Activated CD8-positive, alpha-beta T cell treated with anti-CD3 and anti-CD28 coated beads, Interleukin-2, amount 10 ng/mL, durations not matched to agents 7 days and 5 days (primary cell): ENCODE results near the gene KATNIP. TPM values are rescaled to one million over a fixed set of nuclear protein-coding genes. Genes with fewer than 3 reads are reported as not detected.
"Not testable (repeated sequence)": the region's sequence is repeated elsewhere in the genome, so short reads cannot be mapped to it uniquely, and the experiment has no call there.

Experiments used
- ATAC-seq: fragments of 150-1000 bp; cut with Tn5 transposase; one replicate; pipeline ENCODE4 v1.10.0; 2021; ENCODE audit warnings: moderate library complexity
- CTCF ChIA-PET: fragments of 350-600 bp; sonication (Branson Sonifier 250); formaldehyde crosslinking; loops from one replicate; lab custom pipeline; 2021; ENCODE audit warnings: antibody characterized with exemption; lab: Charles Lee
- POLR2A ChIA-PET: fragments of 350-600 bp; sonication (Branson Sonifier 250); formaldehyde crosslinking; loops from one replicate; lab custom pipeline; 2021; ENCODE audit warnings: antibody characterized with exemption; lab: Charles Lee
- DNase-seq: peaks from one replicate; pipeline ENCODE4 v3.0.0-alpha.2; 2020
- H3K27ac Mint-ChIP-seq: one replicate; pipeline ENCODE4 v1.8.0; 2021; ENCODE audit warnings: mild to moderate bottlenecking, mixed read lengths
- H3K27me3 Mint-ChIP-seq: one replicate; pipeline ENCODE4 v1.8.0; 2021; ENCODE audit warnings: low read depth, mixed read lengths
- H3K36me3 Mint-ChIP-seq: one replicate; pipeline ENCODE4 v1.8.0; 2021; ENCODE audit warnings: low read depth, mixed read lengths
- H3K4me1 Mint-ChIP-seq: one replicate; pipeline ENCODE4 v1.8.0; 2021; ENCODE audit warnings: low read depth, mixed read lengths
- H3K4me3 Mint-ChIP-seq: one replicate; pipeline ENCODE4 v1.8.0; 2021; ENCODE audit warnings: mild to moderate bottlenecking, mixed read lengths
- H3K9me3 Mint-ChIP-seq: one replicate; pipeline ENCODE4 v1.8.0; 2022; ENCODE audit warnings: mixed read lengths; ENCODE audit not compliant: insufficient read depth
- total RNA-seq, 2 experiments: library from RNA; stranded (reverse); gene quantifications; one replicate each; pipeline ENCODE4 v1.2.3, GENCODE V29; 2021

Gene KATNIP
- total RNA-seq, 2 experiments from 2014 or later, result 18.6 to 19.0 TPM

GRCh38 chr16:27561216-27561615 lies 11.3 kb downstream of the KATNIP start:
- Mint-ChIP-seq H3K27ac (no peak overlapping the region), H3K9me3 (no peaks in the 10 kb centered on the region), H3K4me1 (no peaks in the 10 kb centered on the region), H3K4me3 (no peak overlapping the region), H3K27me3 (no peaks in the 10 kb centered on the region), H3K36me3 (no peaks in the 10 kb centered on the region)
- CTCF ChIA-PET, result no interaction called here
- no peak for ATAC-seq
- no peak for DNase-seq
- POLR2A ChIA-PET, result no interaction called here

GRCh38 chr16:27564224-27564623 lies 14.3 kb downstream of the KATNIP start:
- no peaks in the 10 kb centered on the region for H3K36me3 Mint-ChIP-seq
- no peaks in the 10 kb centered on the region for H3K4me1 Mint-ChIP-seq
- DNase-seq (no peak), ATAC-seq (no peak)
- no peak overlapping the region for H3K27ac Mint-ChIP-seq
- H3K27me3 Mint-ChIP-seq, result no peaks in the 10 kb centered on the region
- no peak overlapping the region for H3K4me3 Mint-ChIP-seq
- ChIA-PET POLR2A (interaction anchor here (1.6 kb wide), 1 partner anchor 14 kb away, joined by 6 read pairs; the partner anchor contains the start of genes GTF3C1 and KATNIP), CTCF (no interaction called here)
- no peaks in the 10 kb centered on the region for H3K9me3 Mint-ChIP-seq

GRCh38 chr16:27566417-27566816 lies 16.5 kb downstream of the KATNIP start:
- no peak for ATAC-seq
- CTCF ChIA-PET, result no interaction called here
- Mint-ChIP-seq H3K4me1 (no peaks in the 10 kb centered on the region), H3K27ac (no peak overlapping the region), H3K4me3 (no peak overlapping the region), H3K27me3 (no peaks in the 10 kb centered on the region), H3K36me3 (no peaks in the 10 kb centered on the region), H3K9me3 (no peaks in the 10 kb centered on the region)
- POLR2A ChIA-PET, result no interaction called here
- DNase-seq, result no peak

- Mint-ChIP-seq H3K4me3 (no peak overlapping the region), H3K36me3 (no peaks in the 10 kb centered on the region), H3K9me3 (no peaks in the 10 kb centered on the region), H3K27ac (no peak overlapping the region), H3K27me3 (no peaks in the 10 kb centered on the region), H3K4me1 (no peaks in the 10 kb centered on the region)
- ATAC-seq (no peak), DNase-seq (no peak)
- CTCF ChIA-PET, result interaction anchor here (0.7 kb wide), 1 partner anchor 104 kb away, joined by 3 read pairs; no protein-coding TSS in a partner anchor
- POLR2A ChIA-PET, result no interaction called here
Measured at GRCh38 chr16:27568077-27568476, 18.1 kb downstream of the KATNIP start.

GRCh38 chr16:27570986-27571385 lies 21.0 kb downstream of the KATNIP start:
- H3K9me3 Mint-ChIP-seq, ATAC-seq, DNase-seq, H3K27ac Mint-ChIP-seq, H3K36me3 Mint-ChIP-seq, H3K27me3 Mint-ChIP-seq, POLR2A ChIA-PET, H3K4me3 Mint-ChIP-seq, CTCF ChIA-PET, H3K4me1 Mint-ChIP-seq: not testable (repeated sequence)

GRCh38 chr16:27571433-27572326 lies 21.7 kb downstream of the KATNIP start:
- Mint-ChIP-seq H3K9me3 (no peaks in the 10 kb centered on the region), H3K27me3 (no peaks in the 10 kb centered on the region), H3K27ac (no peak overlapping the region), H3K4me3 (no peak overlapping the region), H3K36me3 (no peaks in the 10 kb centered on the region), H3K4me1 (no peaks in the 10 kb centered on the region)
- DNase-seq, result no peak
- ChIA-PET CTCF (no interaction called here), POLR2A (no interaction called here)
- no peak for ATAC-seq

GRCh38 chr16:27572711-27573110 lies 22.8 kb downstream of the KATNIP start:
- H3K27ac Mint-ChIP-seq, result no peak overlapping the region
- H3K27me3 Mint-ChIP-seq, result no peaks in the 10 kb centered on the region
- H3K4me3 Mint-ChIP-seq, result no peak overlapping the region
- DNase-seq (no peak), ATAC-seq (no peak)
- no peaks in the 10 kb centered on the region for H3K9me3 Mint-ChIP-seq
- POLR2A ChIA-PET, result no interaction called here
- H3K4me1 Mint-ChIP-seq, result no peaks in the 10 kb centered on the region
- H3K36me3 Mint-ChIP-seq, result no peaks in the 10 kb centered on the region
- CTCF ChIA-PET, result no interaction called here

GRCh38 chr16:27576729-27577128 lies 26.8 kb downstream of the KATNIP start:
- ChIA-PET POLR2A (no interaction called here), CTCF (interaction anchor here (0.6 kb wide), 1 partner anchor 17 kb away, joined by 3 read pairs; no protein-coding TSS in a partner anchor)
- Mint-ChIP-seq H3K9me3 (no peaks in the 10 kb centered on the region), H3K27me3 (no peaks in the 10 kb centered on the region), H3K36me3 (no peaks in the 10 kb centered on the region), H3K27ac (no peak overlapping the region), H3K4me3 (no peak overlapping the region), H3K4me1 (peaks cover 9% of the 10 kb centered on the region)
- DNase-seq, result no peak
- ATAC-seq, result no peak

- DNase-seq (no peak), ATAC-seq (no peak)
- H3K4me1 Mint-ChIP-seq, result peaks cover 9% of the 10 kb centered on the region
- CTCF ChIA-PET, result no interaction called here
- no peaks in the 10 kb centered on the region for H3K27me3 Mint-ChIP-seq
- H3K27ac Mint-ChIP-seq, result no peak overlapping the region
- H3K9me3 Mint-ChIP-seq, result no peaks in the 10 kb centered on the region
- POLR2A ChIA-PET, result interaction anchor here (1.3 kb wide), 1 partner anchor 30 kb away, joined by 6 read pairs; the partner anchor contains the start of genes GTF3C1 and KATNIP
- no peak overlapping the region for H3K4me3 Mint-ChIP-seq
- no peaks in the 10 kb centered on the region for H3K36me3 Mint-ChIP-seq
Measured at GRCh38 chr16:27579087-27579980, 29.4 kb downstream of the KATNIP start.

- no peak overlapping the region for H3K4me3 Mint-ChIP-seq
- POLR2A ChIA-PET, result no interaction called here
- ATAC-seq, result no peak
Measured at GRCh38 chr16:27582883-27583282, 32.9 kb downstream of the KATNIP start.

GRCh38 chr16:27583634-27584033 lies 33.7 kb downstream of the KATNIP start:
- Mint-ChIP-seq H3K36me3 (no peaks in the 10 kb centered on the region), H3K27me3 (no peaks in the 10 kb centered on the region), H3K9me3 (no peaks in the 10 kb centered on the region), H3K4me3 (no peak overlapping the region), H3K4me1 (peaks cover 4% of the 10 kb centered on the region), H3K27ac (no peak overlapping the region)
- ATAC-seq (no peak), DNase-seq (no peak)
- CTCF ChIA-PET, result no interaction called here
- POLR2A ChIA-PET, result no interaction called here

More at GRCh38 chr16:27582883-27583282, 32.9 kb downstream of the KATNIP start:
- no peaks in the 10 kb centered on the region for H3K27me3 Mint-ChIP-seq
- no peak for DNase-seq
- no peak overlapping the region for H3K27ac Mint-ChIP-seq
- CTCF ChIA-PET, result no interaction called here
- H3K9me3 Mint-ChIP-seq, result no peaks in the 10 kb centered on the region
- H3K36me3 Mint-ChIP-seq, result no peaks in the 10 kb centered on the region
- H3K4me1 Mint-ChIP-seq, result peaks cover 9% of the 10 kb centered on the region

GRCh38 chr16:27585200-27585599 lies 35.3 kb downstream of the KATNIP start:
- DNase-seq (no peak), ATAC-seq (no peak)
- ChIA-PET CTCF (no interaction called here), POLR2A (no interaction called here)
- Mint-ChIP-seq H3K27ac (no peak overlapping the region), H3K36me3 (no peaks in the 10 kb centered on the region), H3K27me3 (no peaks in the 10 kb centered on the region), H3K9me3 (no peaks in the 10 kb centered on the region), H3K4me1 (no peaks in the 10 kb centered on the region), H3K4me3 (no peak overlapping the region)
